CD4-positive, alpha-beta T cell (primary cell): ENCODE results near the gene ITSN2. TPM values are rescaled to one million over a fixed set of nuclear protein-coding genes. Genes with fewer than 3 reads are reported as not detected.

Source experiments
- ATAC-seq: fragments of 200-7000 bp; cut with Tn5 transposase; one replicate; pipeline ENCODE4 v1.10.0; 2022; ENCODE audit warnings: mild to moderate bottlenecking; ENCODE audit not compliant: poor library complexity
- CTCF ChIA-PET: fragments of 350-600 bp; sonication (Branson Sonifier 250); formaldehyde crosslinking; loops from one replicate; lab custom pipeline; 2021; ENCODE audit warnings: antibody characterized with exemption, inconsistent platforms; lab: Charles Lee
- POLR2A ChIA-PET: fragments of 350-600 bp; sonication (Branson Sonifier 250); formaldehyde crosslinking; loops from one replicate; lab custom pipeline; 2021; ENCODE audit warnings: antibody characterized with exemption, inconsistent platforms; lab: Charles Lee
- DNase-seq, 14 experiments: peaks; one replicate each; pipeline ENCODE4 v3.0.0-alpha.2; 2013 to 2020; ENCODE audit warnings: mixed read lengths in 2 of 14
- H3K27ac ChIP-seq, 2 donors: one replicate each; pipeline versions ENCODE4 v1.5.1 to v1.7.0; 2013; ENCODE audit warnings: low read length in 2 of 2, low read depth in 1 of 2, mild to moderate bottlenecking in 1 of 2
- H3K27me3 ChIP-seq, 2 experiments: 1 replicate in 1 of 2; 2 replicates in 1 of 2; pipeline versions ENCODE4 v1.6.1 to v1.7.0; 2013; ENCODE audit warnings: low read length in 2 of 2, control low read depth in 1 of 2, mild to moderate bottlenecking in 1 of 2, moderate library complexity in 1 of 2; ENCODE audit not compliant: insufficient read depth in 2 of 2, control insufficient read depth in 1 of 2
- H3K36me3 ChIP-seq: one replicate; pipeline ENCODE4 v1.6.1; 2013; ENCODE audit warnings: low read length, control low read depth; ENCODE audit not compliant: insufficient read depth
- H3K4me1 ChIP-seq: one replicate; pipeline ENCODE4 v1.6.1; 2013; ENCODE audit warnings: low read length, control low read depth; ENCODE audit not compliant: insufficient read depth
- H3K4me3 ChIP-seq: one replicate; pipeline ENCODE4 v1.5.1; 2013; ENCODE audit warnings: mild to moderate bottlenecking, low read length, moderate library complexity
- H3K9me3 ChIP-seq, 2 experiments: 1 replicate in 1 of 2; 2 replicates in 1 of 2; pipeline versions ENCODE4 v1.6.1 to v1.7.0; 2013; ENCODE audit warnings: low read length in 2 of 2, mild to moderate bottlenecking in 2 of 2, control low read depth in 1 of 2, moderate library complexity in 1 of 2; ENCODE audit not compliant: control insufficient read depth in 1 of 2, insufficient read depth in 1 of 2
- H3K27ac Mint-ChIP-seq: one replicate; pipeline ENCODE4 v1.8.0; 2020; ENCODE audit warnings: mixed read lengths
- H3K27me3 Mint-ChIP-seq: one replicate; pipeline ENCODE4 v1.8.0; 2021; ENCODE audit warnings: mixed read lengths
- H3K36me3 Mint-ChIP-seq: one replicate; pipeline ENCODE4 v1.8.0; 2021; ENCODE audit warnings: low read depth, mixed read lengths
- H3K4me1 Mint-ChIP-seq: one replicate; pipeline ENCODE4 v1.8.0; 2021; ENCODE audit warnings: low read depth, mixed read lengths
- H3K4me3 Mint-ChIP-seq: one replicate; pipeline ENCODE4 v1.8.0; 2020; ENCODE audit warnings: mild to moderate bottlenecking, mixed read lengths
- H3K9me3 Mint-ChIP-seq: one replicate; pipeline ENCODE4 v1.8.0; 2020; ENCODE audit warnings: mixed read lengths
- CTCF ChIP-seq: fragments of 200-600 bp; IDR thresholded peaks from one replicate; pipeline ENCODE4 v1.8.0; 2022; ENCODE audit warnings: antibody characterized with exemption, mild to moderate bottlenecking
- intact Hi-C, 2 experiments: fragments of 100-400 bp; cut with DNase I in 1 of 2; cut with micrococcal nuclease in 1 of 2; formaldehyde crosslinking; loops; one replicate each; pipeline versions ENCODE4 v1.15.1 to v1.9.0; 2023 to 2025; cut with DNase I, micrococcal nuclease
- total RNA-seq, 174 experiments: library from RNA in 2 of 174; stranded (reverse) in 2 of 174; gene quantifications; one replicate each; pipeline ENCODE4 v1.2.3 and lab custom pipeline; 2021 to 2026

Gene ITSN2
- total RNA-seq, 2 experiments from 2014 or later, result 75.4 to 77.1 TPM

DNA sequence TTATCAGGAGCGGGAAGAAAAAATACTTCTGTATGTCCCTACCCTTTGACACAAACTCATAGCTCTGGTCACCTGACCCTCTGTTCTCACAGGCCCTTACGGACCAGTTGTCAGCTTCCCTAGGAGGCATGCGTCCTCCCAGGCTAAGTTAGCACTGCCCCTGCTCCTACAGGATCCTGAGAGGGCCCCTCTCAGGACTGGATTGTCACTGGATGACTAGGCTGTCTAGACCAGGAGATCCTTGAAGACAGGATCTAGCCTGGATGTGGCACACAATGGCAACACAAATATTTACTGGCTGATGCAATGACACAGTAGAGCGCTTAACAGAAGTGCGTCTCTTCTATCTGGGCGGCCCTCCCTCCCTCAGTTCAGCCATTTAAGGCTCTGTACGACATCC is 177.8 kb downstream of the ITSN2 start:
- POLR2A ChIA-PET, result interaction anchor here (0.6 kb wide), 1 partner anchor 53 kb away, joined by 3 read pairs; no protein-coding TSS in a partner anchor
- Mint-ChIP-seq H3K4me1 (no peaks in the 10 kb centered on the region), H3K27me3 (no peaks in the 10 kb centered on the region), H3K36me3 (peaks cover 6% of the 10 kb centered on the region), H3K27ac (no peak overlapping the region), H3K4me3 (no peak overlapping the region), H3K9me3 (peaks cover 4% of the 10 kb centered on the region)
- ATAC-seq (no peak), DNase-seq (no peak)
- H3K4me1 ChIP-seq, result no peaks in the 10 kb centered on the region
- no peaks in the 10 kb centered on the region for H3K36me3 ChIP-seq
- H3K9me3 ChIP-seq, result no peaks in the 10 kb centered on the region
- CTCF ChIA-PET, result no interaction called here
- TF ChIP-seq CTCF, result no peak
- no peaks in the 10 kb centered on the region for H3K27me3 ChIP-seq
- no peak overlapping the region for H3K4me3 ChIP-seq
- H3K27ac ChIP-seq, result no peak overlapping the region
- intact Hi-C loops, result no loop called here

GRCh38 chr2:24181849-24182248 is 178.5 kb downstream of the ITSN2 start:
- ATAC-seq, result no peak
- Mint-ChIP-seq H3K4me3 (no peak overlapping the region), H3K4me1 (no peaks in the 10 kb centered on the region), H3K27me3 (no peaks in the 10 kb centered on the region), H3K36me3 (no peaks in the 10 kb centered on the region), H3K27ac (no peak overlapping the region), H3K9me3 (peaks cover under 1% of the 10 kb centered on the region)
- no peaks in the 10 kb centered on the region for H3K36me3 ChIP-seq
- TF ChIP-seq CTCF, result no peak
- ChIA-PET CTCF (no interaction called here), POLR2A (no interaction called here)
- H3K4me3 ChIP-seq, result no peak overlapping the region
- intact Hi-C loops, result no loop called here
- no peaks in the 10 kb centered on the region for H3K27me3 ChIP-seq
- H3K4me1 ChIP-seq, result no peaks in the 10 kb centered on the region
- H3K9me3 ChIP-seq, result no peaks in the 10 kb centered on the region
- no peak overlapping the region for H3K27ac ChIP-seq
- no peak for DNase-seq

DNA sequence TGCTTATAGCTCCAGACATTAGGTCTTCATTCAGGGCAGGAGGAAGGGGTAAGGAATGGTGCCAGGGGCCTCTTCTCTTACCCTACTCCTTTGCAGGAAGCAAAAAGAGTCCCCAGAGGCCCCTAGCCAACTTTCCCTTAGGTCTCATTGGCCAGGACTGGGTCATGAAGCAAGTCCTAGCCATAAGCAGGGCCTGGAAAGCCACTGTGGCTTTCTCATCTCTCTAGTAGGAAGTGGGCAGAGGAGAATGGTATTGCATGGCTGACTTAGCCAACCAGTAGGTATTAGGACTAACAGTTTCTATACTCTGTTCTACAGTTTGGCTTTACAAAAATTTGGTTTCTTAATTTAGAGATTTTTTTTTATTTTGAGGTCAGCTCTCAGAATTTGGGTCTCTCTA is 180.7 kb downstream of the ITSN2 start:
- Histone ChIP-seq H3K4me1 (no peaks in the 10 kb centered on the region), H3K36me3 (no peaks in the 10 kb centered on the region), H3K9me3 (peaks cover 0 to 9% of the 10 kb centered on the region in 2 experiments), H3K27ac (no peak overlapping the region), H3K4me3 (no peak overlapping the region), H3K27me3 (no peaks in the 10 kb centered on the region)
- DNase-seq, result no peak
- intact Hi-C loops, result no loop called here
- POLR2A ChIA-PET, result no interaction called here
- no peaks in the 10 kb centered on the region for H3K9me3 Mint-ChIP-seq
- no peaks in the 10 kb centered on the region for H3K36me3 Mint-ChIP-seq
- no peaks in the 10 kb centered on the region for H3K27me3 Mint-ChIP-seq
- CTCF ChIA-PET, result no interaction called here
- no peak for TF ChIP-seq CTCF
- no peak overlapping the region for H3K4me3 Mint-ChIP-seq
- H3K27ac Mint-ChIP-seq, result no peak overlapping the region
- no peak for ATAC-seq
- H3K4me1 Mint-ChIP-seq, result no peaks in the 10 kb centered on the region
